HG03045 (cell line): Measurements from ENCODE around the gene GOPC.

Source experiments
- ATAC-seq: cut with Tn5 transposase; IDR thresholded peaks from one replicate; pipeline ENCODE4 v1.9.1; 2021; ENCODE audit warnings: mild to moderate bottlenecking, moderate library complexity; ENCODE audit not compliant: unreplicated experiment

Gene GOPC

DNA sequence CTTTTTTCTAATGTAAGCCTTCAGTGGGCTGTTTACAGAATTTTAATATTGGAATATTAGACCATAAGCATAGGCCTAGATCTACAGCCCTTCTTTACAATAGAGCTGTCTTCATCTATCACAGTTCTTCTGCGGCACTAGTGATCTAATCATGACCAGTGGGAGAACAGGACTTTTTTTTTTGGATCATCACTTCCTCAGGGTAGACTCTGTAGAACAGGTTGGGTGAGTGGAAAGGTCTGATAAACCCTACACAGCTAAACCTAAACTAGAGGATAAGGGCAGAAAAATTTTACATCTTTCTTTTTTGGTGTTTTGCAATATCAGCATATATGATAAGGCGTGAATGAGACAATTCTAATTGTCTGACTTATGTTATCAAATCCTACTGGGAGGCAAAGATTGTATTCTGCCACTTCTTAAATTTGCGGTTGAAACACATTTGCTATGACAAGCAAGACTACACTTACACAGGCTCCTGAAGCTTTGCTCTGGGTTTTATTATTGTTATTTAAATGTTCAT, 52.2 kb downstream of the GOPC start:
- no peak for ATAC-seq

DNA sequence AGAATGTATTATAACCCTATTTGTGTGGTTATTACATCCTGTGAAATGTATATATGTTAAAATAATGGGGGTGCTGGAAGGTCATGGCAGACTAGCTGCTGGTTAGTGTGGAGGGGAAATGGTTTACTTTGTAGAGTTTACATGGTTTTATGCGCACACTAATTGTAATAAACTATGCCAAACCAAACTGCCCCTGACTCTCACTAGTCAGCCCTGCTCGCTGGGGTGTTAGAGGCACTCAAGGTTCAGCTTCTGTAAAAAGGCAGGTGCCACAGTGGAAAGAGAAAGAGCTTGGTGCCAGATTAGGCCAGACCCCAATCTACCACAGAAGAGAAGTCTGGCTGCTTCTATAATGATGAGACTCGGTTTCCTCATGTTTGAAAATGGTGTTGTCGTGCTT, 52.7 kb downstream of the GOPC start:
- ATAC-seq = no peak

DNA sequence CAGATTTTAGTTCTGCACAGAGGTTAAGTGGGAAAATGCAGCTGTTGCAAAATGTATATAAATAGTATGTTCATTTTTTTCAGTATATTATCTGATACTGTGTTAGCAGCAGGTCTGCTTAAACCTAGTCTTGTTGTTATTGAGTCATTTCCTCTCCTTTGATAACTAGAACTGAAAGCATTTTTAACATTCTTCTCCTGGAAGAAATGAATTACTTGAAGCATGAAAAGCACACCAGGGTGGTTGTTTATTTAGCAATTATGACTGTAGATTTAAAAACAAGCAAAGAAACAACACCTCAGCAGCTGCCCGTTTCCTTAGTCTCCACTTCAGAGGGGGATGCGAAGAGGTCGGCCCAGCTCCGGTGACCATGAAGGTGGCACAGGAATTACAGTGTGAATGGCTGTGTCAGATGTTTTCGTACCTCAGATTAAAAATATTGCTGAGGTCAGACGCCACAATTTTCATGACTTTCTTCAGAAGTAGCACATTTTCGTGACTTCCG, 53.5 kb downstream of the GOPC start:
- no peak for ATAC-seq

DNA sequence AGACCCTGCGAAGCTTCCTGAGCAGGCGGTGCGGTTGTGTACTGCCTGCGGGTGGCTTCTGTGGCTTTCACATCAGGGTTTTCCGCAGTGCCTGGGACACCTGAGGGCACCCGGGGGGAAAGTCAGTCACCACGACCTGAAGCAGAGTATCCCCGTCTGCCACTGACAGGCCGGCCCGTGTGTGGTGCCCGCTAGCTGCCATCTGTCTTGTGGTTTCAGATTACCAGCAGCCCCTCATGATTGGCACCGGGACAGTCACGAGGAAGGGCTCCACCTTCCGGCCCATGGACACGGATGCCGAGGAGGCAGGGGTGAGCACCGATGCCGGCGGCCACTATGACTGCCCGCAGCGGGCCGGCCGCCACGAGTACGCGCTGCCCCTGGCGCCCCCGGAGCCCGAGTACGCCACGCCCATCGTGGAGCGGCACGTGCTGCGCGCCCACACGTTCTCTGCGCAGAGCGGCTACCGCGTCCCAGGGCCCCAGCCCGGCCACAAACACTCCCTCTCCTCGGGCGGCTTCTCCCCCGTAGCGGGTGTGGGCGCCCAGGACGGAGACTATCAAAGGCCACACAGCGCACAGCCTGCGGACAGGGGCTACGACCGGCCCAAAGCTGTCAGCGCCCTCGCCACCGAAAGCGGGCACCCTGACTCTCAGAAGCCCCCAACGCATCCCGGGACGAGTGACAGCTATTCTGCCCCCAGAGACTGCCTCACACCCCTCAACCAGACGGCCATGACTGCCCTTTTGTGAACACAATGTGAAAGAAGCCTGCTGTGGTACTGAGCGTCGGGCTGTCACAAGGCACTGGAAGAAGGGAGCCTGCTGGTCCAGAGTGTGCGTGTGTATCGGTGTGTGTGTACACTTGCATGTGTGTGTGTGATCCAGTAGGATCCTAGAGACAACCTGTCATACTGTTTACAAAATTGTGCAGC, 54.4 kb downstream of the GOPC start:
- ATAC-seq = peak; percentile 55

DNA sequence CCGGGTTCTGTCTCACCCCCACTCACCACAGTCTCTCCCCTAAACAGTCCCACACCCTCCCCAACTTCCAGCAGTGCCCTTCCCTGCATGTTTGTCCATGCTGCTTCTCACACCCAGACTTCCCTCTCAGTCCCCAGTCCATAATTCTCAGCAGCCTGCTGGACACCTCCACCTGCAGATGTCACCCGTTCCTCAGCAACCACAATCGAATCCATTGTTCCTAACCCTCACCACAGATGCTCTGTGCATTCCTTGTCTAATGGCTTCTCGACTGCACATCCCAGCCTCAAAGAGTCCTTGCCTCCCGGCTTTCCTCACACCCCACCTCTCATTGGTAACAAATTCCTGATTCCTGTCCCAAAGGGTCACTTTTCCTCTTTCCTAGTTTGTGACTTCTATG, 55.6 kb downstream of the GOPC start:
- no peak for ATAC-seq

DNA sequence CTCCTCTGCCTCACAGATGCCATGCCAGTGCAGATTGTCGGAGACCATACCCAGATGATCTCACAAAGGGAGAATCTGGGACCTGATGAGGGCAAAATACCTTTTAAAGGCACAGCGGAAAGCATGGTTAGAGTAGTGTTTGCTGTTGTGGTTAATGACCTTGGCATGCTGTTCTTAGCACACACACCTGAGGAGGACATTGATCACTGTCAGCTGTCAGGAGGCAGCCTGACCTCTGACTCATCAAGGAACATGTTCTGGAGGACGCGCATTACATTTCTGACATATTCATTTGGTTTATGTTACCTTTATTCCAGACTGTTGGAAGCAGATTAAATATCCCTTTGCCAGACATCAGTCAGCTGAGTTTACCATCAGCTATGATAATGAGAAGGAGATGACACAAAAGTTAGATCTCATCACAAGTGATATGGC, 57.1 kb downstream of the GOPC start:
- ATAC-seq = no peak

DNA sequence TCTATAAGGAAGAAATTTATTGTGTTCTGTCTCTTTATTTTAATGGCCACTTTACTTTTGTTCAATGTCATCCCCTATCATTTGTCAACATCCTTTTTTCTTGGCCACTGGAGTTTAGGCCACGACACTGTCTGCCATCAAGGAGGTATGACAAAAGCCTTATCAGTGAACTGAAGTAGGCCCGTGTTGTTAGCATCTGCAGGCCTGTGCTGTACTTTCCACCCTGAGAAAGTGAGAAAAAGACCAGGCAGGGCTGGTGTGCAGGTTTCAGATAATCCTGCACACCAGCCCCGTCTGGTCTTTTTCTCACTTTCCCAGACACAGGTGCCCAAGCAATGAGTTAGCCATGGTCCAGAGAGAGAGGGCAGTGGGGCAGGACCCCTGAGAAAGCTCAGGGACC, 57.6 kb downstream of the GOPC start:
- ATAC-seq = no peak

DNA sequence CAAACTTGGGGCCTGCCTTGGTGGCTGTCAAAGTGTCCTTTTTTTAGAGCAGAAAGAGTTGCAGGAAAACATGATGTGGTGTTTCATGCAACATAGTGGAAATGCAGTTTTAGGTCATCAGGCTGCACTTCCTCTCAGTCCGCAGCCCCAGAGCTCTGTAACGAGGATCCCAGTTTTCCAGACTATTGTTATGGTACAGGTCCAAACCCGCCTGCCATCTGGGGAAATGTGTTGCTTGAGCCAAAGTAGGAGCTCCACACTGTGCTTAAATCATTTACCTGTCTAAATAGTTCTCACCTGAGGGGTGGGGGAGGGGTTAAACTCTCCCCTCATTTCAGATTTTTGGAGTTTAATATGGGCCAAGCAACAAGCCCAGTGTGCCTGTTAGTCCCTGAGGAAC, 59.8 kb downstream of the GOPC start:
- ATAC-seq = no peak

DNA sequence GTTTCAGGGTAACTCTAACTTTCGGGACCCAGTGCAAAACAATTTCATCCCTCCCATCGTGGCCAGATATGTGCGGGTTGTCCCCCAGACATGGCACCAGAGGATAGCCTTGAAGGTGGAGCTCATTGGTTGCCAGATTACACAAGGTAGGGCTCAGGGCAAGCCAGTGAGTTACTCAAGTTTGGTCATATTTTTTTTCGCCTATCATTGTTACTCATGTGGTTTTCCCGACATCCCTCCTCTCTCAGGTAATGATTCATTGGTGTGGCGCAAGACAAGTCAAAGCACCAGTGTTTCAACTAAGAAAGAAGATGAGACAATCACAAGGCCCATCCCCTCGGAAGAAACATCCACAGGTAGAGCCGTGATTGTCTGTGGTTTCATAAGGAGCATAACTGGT, 61.6 kb downstream of the GOPC start:
- ATAC-seq = no peak

DNA sequence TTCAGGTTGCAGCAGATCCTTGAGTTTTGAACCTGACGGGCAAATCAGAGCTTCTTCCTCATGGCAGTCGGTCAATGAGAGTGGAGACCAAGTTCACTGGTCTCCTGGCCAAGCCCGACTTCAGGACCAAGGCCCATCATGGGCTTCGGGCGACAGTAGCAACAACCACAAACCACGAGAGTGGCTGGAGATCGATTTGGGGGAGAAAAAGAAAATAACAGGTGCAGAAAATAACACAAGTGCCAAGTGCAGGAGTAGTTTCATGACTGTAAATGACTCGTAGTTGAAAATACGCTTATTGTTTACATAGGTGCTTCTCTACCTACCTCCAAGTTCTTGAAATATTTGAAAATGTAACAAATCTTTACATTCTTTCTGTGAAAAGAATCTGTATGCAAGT, 63.7 kb downstream of the GOPC start:
- no peak for ATAC-seq

DNA sequence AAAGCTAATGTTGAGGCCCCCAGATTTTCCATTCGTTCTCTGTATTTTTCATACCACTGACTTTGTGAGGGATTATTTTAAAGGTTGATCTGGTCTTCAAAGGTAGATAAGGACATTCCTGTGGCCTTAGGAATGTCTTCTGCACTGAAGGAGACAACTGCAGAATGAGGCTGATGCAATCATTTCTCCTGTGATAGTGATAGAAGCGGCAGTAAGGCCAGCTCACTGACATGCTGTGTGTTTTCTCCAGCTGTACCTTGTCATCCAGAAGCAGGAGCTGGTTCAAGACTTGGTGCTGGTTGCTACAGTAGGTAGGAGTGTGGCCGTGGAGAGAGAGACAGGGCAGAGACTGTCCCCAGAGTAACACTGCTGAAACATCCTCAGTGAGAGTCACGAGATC, 66.0 kb downstream of the GOPC start:
- ATAC-seq = no peak

DNA sequence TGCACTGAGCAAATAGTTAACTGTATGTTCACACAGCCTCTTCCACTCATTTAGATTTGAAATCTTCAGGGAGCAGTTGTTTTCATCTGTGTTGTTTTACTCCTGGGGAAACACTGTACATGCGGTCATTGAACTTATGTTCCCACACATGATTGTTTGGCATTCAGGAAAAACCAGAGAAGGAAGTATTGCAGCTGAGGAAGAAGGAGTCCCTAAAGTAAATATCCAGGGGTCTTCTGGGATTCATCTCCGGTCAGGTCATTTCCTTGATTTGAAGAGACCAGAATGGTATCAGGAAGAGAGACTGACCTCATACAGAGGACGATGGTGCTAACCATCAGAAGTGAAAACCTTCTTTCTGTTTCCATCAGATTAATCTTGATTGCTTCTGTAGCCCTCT, 67.3 kb downstream of the GOPC start:
- no peak for ATAC-seq

DNA sequence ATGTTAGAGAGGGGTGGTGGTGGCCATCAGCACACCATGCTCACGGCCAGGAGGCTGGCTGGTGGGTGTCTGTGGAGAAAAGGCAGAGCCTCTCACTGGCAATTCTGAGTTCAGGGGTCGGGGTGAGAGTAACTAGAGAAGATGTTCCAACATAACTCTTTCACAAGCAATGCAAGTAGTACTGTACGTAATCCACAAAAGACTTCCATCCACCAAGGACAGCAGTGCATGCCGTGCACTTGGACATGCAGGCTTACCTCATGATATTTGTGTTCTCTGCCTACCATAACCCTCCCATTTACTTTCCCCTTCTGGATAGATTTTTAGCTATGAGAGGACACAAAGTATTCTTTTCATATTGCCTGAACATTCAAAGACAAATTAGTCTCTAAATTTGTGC, 68.5 kb downstream of the GOPC start:
- no peak for ATAC-seq

DNA sequence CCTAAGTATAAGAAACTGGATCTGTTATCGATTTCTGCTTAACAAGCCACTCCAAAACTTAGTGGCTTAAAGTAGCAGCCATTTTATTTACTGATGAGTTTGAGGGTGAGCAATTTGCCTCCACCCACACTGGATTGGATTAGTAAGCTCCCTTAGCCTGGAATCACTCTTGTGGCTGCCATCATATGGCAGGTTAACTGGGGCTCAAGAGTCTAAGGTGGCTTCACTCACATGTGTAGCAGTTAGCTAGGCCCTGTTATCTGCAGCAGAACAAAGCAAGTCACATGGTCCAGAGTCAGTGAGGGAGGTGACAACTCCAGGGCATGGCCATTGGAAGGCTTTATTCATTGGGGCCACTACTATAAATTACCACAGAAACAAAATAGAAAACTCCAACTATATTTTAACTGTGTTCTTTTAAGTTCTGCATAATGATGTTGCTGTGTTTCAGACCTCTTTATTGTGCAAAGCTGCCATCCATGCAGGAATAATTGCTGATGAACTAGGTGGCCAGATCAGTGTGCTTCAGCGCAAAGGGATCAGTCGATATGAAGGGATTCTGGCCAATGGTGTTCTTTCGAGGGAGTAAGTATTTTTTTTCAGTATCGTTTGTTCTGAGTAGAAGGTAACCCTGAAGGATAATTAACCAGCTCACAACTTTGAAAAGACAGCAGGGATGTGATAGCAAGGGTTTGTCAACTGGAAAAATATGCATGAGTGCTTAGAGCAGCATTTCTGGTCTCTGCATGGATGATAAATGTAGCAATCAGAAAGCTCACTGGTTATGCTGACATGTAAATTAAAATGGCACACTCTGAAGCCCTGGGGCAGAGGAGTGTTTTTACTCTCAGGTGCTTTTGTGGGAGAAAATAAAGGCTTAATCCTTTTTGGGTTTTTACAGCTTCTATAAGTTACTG, 70.2 kb downstream of the GOPC start:
- no peak for ATAC-seq

DNA sequence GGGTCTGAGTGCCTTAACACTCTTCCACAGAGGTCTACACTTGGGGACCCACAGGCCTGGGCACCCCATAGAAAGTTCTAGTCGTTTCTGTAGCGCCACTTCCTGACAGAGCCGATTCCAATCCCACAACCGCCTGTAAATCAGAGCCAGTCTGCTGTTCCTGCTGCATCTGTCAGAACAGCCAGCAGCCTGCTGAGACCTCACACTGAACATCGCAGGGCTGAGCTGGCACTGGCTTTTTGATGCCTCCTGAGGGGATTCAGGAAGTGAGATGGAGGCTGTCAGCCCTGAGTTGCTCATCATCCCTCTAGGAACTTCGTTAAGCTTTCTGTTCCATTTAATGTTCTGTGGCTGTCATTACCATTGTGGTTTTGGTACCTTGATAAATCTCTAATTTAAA, 71.0 kb downstream of the GOPC start:
- ATAC-seq = no peak

DNA sequence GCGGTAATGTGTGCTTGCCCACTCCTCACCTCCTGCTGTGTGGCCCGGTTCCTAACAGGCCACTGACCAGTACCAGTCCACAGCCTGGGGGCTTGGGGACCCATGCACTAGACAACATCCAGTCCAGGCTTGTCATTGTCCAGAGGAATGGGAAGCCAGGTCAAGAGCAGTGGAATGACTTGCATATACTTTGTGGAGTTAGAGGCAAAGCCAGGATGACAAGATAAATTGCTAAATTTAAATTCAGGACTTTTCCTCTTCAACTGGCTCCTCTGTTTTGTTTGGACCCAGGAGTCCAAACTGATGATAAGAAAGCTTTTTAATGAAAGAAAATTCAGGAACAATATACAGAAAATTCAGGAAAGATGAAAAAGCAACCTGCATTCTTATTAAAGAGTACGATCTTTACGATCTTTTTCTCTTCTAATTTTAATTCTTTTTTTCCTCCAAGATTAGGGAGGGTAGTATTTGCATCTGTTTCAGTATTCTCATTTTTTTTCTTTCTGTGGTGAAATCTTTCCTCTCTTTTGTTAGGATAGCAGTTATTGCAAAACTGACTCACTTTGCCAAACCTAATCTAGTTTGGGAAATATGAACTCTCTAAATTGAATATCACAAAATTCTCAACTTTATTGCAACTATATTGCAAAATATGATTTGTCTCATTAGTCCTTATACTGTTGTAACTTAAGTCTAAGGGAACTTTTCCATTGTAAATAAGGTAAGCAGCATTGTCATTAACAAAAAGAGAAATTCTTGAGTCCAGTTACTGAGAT, 71.7 kb downstream of the GOPC start:
- ATAC-seq = no peak

DNA sequence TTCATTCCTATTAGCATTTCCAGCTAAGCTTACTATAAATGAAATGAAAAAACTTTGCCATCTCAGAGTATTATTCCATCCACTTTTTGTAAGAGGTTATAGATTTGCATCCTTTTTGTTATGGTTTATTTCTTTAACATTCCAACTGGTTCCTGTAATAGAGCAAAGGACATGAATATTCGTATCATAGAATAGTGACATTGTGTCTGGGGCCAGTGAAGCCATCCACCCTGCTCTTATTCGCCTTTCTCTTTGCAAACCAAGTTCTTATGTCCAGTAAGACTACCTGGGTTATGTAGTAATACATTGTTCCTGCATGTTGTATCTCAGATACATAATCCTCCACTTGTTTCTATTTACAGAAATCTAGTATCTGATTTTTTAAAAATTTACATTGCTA, 76.7 kb downstream of the GOPC start:
- ATAC-seq = no peak

DNA sequence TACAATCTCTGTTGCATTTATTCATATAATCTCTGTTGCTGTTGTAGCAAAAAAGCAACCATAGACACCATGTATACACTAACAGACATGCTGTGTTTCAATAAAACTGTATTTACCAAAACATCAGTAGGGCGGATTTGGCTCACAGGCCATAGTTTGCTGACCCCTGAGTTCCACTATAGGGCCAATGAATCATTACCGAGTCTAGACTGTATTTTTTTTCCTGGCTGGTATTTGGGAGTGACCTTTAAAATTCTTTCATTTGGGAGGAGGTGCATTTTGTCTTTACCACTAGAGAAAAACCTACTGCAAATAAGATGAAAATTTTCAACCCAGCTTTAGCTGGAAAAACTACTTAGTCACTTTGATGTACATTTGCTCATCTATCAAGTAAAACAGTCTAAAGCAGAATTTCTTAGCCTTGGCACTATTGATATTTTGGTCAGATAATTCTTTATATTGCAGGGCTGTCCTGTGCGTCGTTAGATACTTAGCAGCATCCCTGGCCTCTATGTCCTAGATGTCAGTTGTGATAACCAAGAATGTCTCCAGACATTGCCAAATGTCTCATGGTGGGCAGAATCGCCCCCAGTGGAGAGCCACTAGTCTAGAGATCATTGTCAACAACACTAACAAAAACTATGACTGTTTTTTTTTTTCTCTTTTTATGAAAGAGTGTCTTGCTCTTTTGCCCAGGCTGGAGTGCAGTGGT, 80.4 kb downstream of the GOPC start:
- no peak for ATAC-seq

DNA sequence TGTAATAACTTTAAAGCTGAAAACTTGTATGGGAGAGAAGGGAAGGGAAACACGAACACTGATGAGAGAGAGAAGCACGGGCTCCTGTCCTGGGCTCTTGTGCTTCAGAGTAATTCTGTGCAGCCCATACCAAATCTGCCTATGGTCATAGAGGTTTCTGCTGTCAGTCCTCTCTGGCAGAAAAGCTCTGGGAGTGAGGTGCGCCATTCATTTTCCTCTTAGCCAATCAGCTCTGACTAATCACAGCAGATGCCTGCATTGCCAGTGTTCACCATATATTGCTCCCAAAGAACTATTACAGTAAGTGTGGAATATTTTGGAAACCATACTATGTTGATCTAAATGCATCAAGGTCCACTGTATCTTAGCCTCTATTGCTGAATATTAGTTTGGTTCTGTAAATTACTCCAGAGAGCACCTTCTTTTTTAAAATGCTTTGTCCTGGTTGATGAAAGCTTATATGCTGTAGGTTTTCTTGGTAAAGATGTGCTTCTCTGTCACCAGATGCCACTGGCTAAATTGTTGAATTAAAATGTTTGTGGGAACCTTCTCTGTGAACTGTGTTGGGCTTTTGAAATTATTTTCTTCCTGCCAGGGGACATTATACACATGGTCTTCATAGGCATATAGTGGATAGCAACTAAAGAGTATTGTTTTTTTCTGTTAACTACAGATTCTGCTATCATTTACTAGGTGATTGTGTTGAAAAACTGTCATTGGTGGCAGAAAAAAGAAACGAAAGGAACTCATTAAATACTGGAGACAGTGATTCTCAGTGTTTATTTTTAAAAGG, 81.5 kb downstream of the GOPC start:
- ATAC-seq = no peak
